Ishikawa (cell line): ENCODE data around the gene SPOCK2.

Experiments used
- RAD21 ChIP-seq: IDR thresholded peaks from 2 replicates; pipeline ENCODE4 v1.6.1; 2012; ENCODE audit warnings: low read depth
- TEAD4 ChIP-seq: IDR thresholded peaks from 2 replicates; pipeline ENCODE4 v1.6.1; 2012
- TF ChIP-seq, protein P1 (sequence below): IDR thresholded peaks from 2 replicates; pipeline ENCODE4 v1.6.1; 2012

GRCh38 chr10:72096115-72097000 lies 8.0 kb upstream of the SPOCK2 start:
- TF ChIP-seq TEAD4, result no peak
- TF ChIP-seq RAD21, result no peak
- TF ChIP-seq, protein P1, sequence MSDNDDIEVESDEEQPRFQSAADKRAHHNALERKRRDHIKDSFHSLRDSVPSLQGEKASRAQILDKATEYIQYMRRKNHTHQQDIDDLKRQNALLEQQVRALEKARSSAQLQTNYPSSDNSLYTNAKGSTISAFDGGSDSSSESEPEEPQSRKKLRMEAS, result no peak
